ENCODE data around the gene RANGRF. TPM values are rescaled to one million over a fixed set of nuclear protein-coding genes. Genes with fewer than 3 reads are reported as not detected.

Gene RANGRF
- total and polyA plus RNA-seq, 9 of the 15 experiments (the other 6 are each of a cell fraction or from before 2014, with no cell fraction given): 7.6 to 60.0 (median 16.0) TPM

- TF ChIP-seq SMAD1 (IDR thresholded peaks at IDR 0.05; ENCODE audit: low read depth, low read length, partially characterized antibody) (no peak), PTRF (tag; IDR thresholded peaks at IDR 0.05) (no peak), TAL1 (IDR thresholded peaks at IDR 0.05) (no peak), PATZ1 (CRISPR knock-in tag; IDR thresholded peaks at IDR 0.05; ENCODE audit: borderline replicate concordance) (no peak), JUNB (CRISPR knock-in tag; conservative IDR thresholded peaks at IDR 0.05) (no peak), SMARCA4 (IDR thresholded peaks at IDR 0.05) (no peak), ZNF347 (CRISPR knock-in tag; IDR thresholded peaks at IDR 0.05; ENCODE audit: low read depth) (no peak), PCBP2 (IDR thresholded peaks at IDR 0.05; ENCODE audit: low read depth, low read length, poor library complexity, severe bottlenecking) (no peak), ZNF311 (CRISPR knock-in tag; IDR thresholded peaks at IDR 0.05) (no peak), ZNF398 (CRISPR knock-in tag; IDR thresholded peaks at IDR 0.05) (no peak)
- TF ChIP-seq, protein P1, sequence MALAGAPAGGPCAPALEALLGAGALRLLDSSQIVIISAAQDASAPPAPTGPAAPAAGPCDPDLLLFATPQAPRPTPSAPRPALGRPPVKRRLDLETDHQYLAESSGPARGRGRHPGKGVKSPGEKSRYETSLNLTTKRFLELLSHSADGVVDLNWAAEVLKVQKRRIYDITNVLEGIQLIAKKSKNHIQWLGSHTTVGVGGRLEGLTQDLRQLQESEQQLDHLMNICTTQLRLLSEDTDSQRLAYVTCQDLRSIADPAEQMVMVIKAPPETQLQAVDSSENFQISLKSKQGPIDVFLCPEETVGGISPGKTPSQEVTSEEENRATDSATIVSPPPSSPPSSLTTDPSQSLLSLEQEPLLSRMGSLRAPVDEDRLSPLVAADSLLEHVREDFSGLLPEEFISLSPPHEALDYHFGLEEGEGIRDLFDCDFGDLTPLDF (CRISPR knock-in tag; IDR thresholded peaks at IDR 0.05): 0 out of 2 replicates have a peak, but pooled peaks have one; percentile 29
- TF ChIP-seq, protein P2, sequence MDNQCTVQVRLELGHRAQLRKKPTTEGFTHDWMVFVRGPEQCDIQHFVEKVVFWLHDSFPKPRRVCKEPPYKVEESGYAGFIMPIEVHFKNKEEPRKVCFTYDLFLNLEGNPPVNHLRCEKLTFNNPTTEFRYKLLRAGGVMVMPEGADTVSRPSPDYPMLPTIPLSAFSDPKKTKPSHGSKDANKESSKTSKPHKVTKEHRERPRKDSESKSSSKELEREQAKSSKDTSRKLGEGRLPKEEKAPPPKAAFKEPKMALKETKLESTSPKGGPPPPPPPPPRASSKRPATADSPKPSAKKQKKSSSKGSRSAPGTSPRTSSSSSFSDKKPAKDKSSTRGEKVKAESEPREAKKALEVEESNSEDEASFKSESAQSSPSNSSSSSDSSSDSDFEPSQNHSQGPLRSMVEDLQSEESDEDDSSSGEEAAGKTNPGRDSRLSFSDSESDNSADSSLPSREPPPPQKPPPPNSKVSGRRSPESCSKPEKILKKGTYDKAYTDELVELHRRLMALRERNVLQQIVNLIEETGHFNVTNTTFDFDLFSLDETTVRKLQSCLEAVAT (IDR thresholded peaks at IDR 0.05): no peak
Measured at GRCh38 chr17:8248751-8249607, 39.5 kb upstream of the RANGRF start, which contains the start of gene PFAS (continued).

Data from K562 (cell line).